Liver (tissue), 3 donors: ENCODE data around the gene MAN2B2.
"Not testable (repeated sequence)": the region's sequence is repeated elsewhere in the genome, so short reads cannot be mapped to it uniquely, and the experiment has no call there.

Source experiments
- FOXA2 ChIP-seq: IDR thresholded peaks from 2 replicates; pipeline ENCODE4 v1.6.1; 2016; ENCODE audit warnings: antibody characterized with exemption
- HNF4A ChIP-seq, 2 donors: conservative IDR thresholded peaks; 2 replicates each; pipeline ENCODE4 v1.6.1; 2016; ENCODE audit warnings: antibody characterized with exemption in 2 of 2, mild to moderate bottlenecking in 2 of 2
- JUND ChIP-seq, 2 donors: IDR thresholded peaks; 2 replicates each; pipeline ENCODE4 v1.6.1; 2016; ENCODE audit warnings: antibody characterized with exemption in 2 of 2
- RAD21 ChIP-seq, 2 donors: IDR thresholded peaks; 2 replicates each; pipeline ENCODE4 v1.6.1; 2016; ENCODE audit warnings: antibody characterized with exemption in 2 of 2, mild to moderate bottlenecking in 2 of 2
- RXRA ChIP-seq, 2 donors: IDR thresholded peaks; 2 replicates each; pipeline ENCODE4 v1.6.1; 2017 to 2018; ENCODE audit warnings: antibody characterized with exemption in 2 of 2, mild to moderate bottlenecking in 1 of 2
- SP1 ChIP-seq: IDR thresholded peaks from 2 replicates; pipeline ENCODE4 v1.6.1; 2018; ENCODE audit warnings: antibody characterized with exemption, mild to moderate bottlenecking
- TAF1 ChIP-seq: conservative IDR thresholded peaks from 2 replicates; pipeline ENCODE4 v1.6.1; 2016; ENCODE audit warnings: antibody characterized with exemption, mild to moderate bottlenecking
- YY1 ChIP-seq: IDR thresholded peaks from 2 replicates; pipeline ENCODE4 v1.6.1; 2016; ENCODE audit warnings: antibody characterized with exemption, mild to moderate bottlenecking
- TF ChIP-seq, protein P1 (sequence below): fragments of 150-350 bp; IDR thresholded peaks from 2 replicates; pipeline ENCODE4 v1.5.1; 2017; ENCODE audit warnings: improper control_type of control experiment, low read depth, low read length; ENCODE audit not compliant: missing input control
- TF ChIP-seq, protein P2 (sequence below): IDR thresholded peaks from 2 replicates; pipeline ENCODE4 v1.6.1; 2016; ENCODE audit warnings: antibody characterized with exemption
- TF ChIP-seq, protein P3 (sequence below): IDR thresholded peaks from 2 replicates; pipeline ENCODE4 v1.6.1; 2016; ENCODE audit warnings: antibody characterized with exemption, mild to moderate bottlenecking
- TF ChIP-seq, protein P4 (sequence below): IDR thresholded peaks from 2 replicates; pipeline ENCODE4 v1.6.1; 2016; ENCODE audit warnings: antibody characterized with exemption
- donor health status: healthy.
- donor health status: healthy.

DNA sequence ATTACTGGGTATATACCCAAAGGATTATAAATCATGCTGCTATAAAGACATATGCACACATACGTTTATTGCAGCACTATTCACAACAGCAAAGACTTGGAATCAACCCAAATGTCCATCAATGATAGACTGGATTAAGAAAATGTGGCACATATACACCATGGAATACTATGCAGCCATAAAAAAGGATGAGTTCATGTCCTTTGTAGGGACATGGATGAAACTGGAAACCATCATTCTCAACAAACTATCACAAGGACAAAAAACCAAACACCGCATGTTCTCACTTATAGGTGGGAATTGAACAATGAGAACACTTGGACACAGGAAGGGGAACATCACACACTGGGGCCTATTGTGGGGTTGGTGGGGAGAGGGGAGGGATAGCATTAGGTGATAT lies 80.3 kb downstream of the MAN2B2 start:
- not testable (repeated sequence) for TF ChIP-seq SP1; YY1; FOXA2; TAF1; JUND (IDR thresholded peaks at IDR 0.05); RAD21 (IDR thresholded peaks at IDR 0.05); HNF4A (conservative IDR thresholded peaks at IDR 0.05); RXRA (IDR thresholded peaks at IDR 0.05)
- TF ChIP-seq, protein P1, sequence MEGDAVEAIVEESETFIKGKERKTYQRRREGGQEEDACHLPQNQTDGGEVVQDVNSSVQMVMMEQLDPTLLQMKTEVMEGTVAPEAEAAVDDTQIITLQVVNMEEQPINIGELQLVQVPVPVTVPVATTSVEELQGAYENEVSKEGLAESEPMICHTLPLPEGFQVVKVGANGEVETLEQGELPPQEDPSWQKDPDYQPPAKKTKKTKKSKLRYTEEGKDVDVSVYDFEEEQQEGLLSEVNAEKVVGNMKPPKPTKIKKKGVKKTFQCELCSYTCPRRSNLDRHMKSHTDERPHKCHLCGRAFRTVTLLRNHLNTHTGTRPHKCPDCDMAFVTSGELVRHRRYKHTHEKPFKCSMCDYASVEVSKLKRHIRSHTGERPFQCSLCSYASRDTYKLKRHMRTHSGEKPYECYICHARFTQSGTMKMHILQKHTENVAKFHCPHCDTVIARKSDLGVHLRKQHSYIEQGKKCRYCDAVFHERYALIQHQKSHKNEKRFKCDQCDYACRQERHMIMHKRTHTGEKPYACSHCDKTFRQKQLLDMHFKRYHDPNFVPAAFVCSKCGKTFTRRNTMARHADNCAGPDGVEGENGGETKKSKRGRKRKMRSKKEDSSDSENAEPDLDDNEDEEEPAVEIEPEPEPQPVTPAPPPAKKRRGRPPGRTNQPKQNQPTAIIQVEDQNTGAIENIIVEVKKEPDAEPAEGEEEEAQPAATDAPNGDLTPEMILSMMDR = not testable (repeated sequence)
- TF ChIP-seq, protein P2, sequence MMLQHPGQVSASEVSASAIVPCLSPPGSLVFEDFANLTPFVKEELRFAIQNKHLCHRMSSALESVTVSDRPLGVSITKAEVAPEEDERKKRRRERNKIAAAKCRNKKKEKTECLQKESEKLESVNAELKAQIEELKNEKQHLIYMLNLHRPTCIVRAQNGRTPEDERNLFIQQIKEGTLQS = not testable (repeated sequence)
- TF ChIP-seq, protein P3, sequence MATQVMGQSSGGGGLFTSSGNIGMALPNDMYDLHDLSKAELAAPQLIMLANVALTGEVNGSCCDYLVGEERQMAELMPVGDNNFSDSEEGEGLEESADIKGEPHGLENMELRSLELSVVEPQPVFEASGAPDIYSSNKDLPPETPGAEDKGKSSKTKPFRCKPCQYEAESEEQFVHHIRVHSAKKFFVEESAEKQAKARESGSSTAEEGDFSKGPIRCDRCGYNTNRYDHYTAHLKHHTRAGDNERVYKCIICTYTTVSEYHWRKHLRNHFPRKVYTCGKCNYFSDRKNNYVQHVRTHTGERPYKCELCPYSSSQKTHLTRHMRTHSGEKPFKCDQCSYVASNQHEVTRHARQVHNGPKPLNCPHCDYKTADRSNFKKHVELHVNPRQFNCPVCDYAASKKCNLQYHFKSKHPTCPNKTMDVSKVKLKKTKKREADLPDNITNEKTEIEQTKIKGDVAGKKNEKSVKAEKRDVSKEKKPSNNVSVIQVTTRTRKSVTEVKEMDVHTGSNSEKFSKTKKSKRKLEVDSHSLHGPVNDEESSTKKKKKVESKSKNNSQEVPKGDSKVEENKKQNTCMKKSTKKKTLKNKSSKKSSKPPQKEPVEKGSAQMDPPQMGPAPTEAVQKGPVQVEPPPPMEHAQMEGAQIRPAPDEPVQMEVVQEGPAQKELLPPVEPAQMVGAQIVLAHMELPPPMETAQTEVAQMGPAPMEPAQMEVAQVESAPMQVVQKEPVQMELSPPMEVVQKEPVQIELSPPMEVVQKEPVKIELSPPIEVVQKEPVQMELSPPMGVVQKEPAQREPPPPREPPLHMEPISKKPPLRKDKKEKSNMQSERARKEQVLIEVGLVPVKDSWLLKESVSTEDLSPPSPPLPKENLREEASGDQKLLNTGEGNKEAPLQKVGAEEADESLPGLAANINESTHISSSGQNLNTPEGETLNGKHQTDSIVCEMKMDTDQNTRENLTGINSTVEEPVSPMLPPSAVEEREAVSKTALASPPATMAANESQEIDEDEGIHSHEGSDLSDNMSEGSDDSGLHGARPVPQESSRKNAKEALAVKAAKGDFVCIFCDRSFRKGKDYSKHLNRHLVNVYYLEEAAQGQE = not testable (repeated sequence)
- TF ChIP-seq, protein P4, sequence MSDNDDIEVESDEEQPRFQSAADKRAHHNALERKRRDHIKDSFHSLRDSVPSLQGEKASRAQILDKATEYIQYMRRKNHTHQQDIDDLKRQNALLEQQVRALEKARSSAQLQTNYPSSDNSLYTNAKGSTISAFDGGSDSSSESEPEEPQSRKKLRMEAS = not testable (repeated sequence)
